Measurements from ENCODE around the gene KIF26B. TPM values are rescaled to one million over a fixed set of nuclear protein-coding genes. Genes with fewer than 3 reads are reported as not detected.

Gene KIF26B
- total and polyA plus RNA-seq, 2 of the 4 experiments (the other 2 are of a cell fraction) = 0.53 to 0.54 TPM

DNA sequence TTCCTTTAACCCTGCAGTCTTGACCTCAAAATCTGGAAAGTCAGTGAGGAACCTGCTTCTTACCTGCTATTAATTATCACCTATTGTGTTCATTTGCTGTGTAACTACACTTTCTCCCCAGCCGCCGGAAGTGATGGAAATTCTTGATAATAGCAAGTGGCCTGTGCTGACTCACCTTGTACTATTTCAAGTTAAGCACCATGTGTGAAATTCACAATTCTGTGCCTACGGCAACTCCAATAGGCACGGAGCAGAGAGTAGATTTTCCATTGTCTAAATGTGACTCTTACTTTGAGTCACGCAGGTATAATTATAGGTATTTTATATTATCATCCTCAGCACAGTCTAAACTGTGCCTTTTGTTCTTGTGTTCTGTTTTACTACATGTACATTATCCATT, 466.8 kb downstream of the KIF26B start:
- H3K14ac ChIP-seq (replicated peaks; ENCODE audit: low read depth, low read length) = no peak overlapping the region
- no peaks in the 10 kb centered on the region for H3K9me3 ChIP-seq (ENCODE audit: control insufficient read depth, insufficient read depth, low read length)
- no peak overlapping the region for H2BK5ac ChIP-seq (ENCODE audit: low read depth, low read length, poor library complexity, severe bottlenecking)
- no peak overlapping the region for H3K4me3 ChIP-seq (ENCODE audit: insufficient read depth, low read depth, low read length)
- BruUV-seq (replicated peaks) = no TSS peak
- no peak overlapping the region for H3K18ac ChIP-seq (ENCODE audit: low read depth, low read length)
- ATAC-seq (ENCODE audit: low read depth) (no peak), DNase-seq (no peak)
- no peak overlapping the region for H3K4ac ChIP-seq (ENCODE audit: low read depth, low read length)
- in situ Hi-C loops (cut with MboI; ENCODE audit: low sequenced_read_pairs) (no loop called here), intact Hi-C loops (cut with micrococcal nuclease) (no loop called here), dilution Hi-C loops (cut with HindIII; ENCODE audit: low sequenced_read_pairs, unreplicated experiment) (no loop called here)
- H3K36me3 ChIP-seq (ENCODE audit: control insufficient read depth, insufficient read depth, low read length) = no peaks in the 10 kb centered on the region
- H2AFZ ChIP-seq (replicated peaks; ENCODE audit: low read length, poor library complexity) = no peak overlapping the region
- no peak overlapping the region for H4K5ac ChIP-seq (ENCODE audit: low read depth, low read length)
- H2AK9ac ChIP-seq (replicated peaks; ENCODE audit: low read depth, low read length, poor library complexity) = no peak overlapping the region
- ChIA-PET CTCF (interaction anchor here (0.6 kb wide), 1 partner anchor 339 kb away, joined by 3 read pairs; no protein-coding TSS in a partner anchor), POLR2A (ENCODE audit: unreplicated experiment) (no interaction called here)
- no peak overlapping the region for H3K56ac ChIP-seq (ENCODE audit: extremely low read depth, insufficient read depth, low read length)
- no peaks in the 10 kb centered on the region for H4K20me1 ChIP-seq (ENCODE audit: insufficient read depth, low read length)
- no peak for TF ChIP-seq FOS (IDR thresholded peaks at IDR 0.05; ENCODE audit: low read depth, low read length)
- TF ChIP-seq RFX5 (IDR thresholded peaks at IDR 0.05; ENCODE audit: low read depth, low read length) = no peak
- TF ChIP-seq NFE2L2 (IDR thresholded peaks at IDR 0.05; ENCODE audit: low read depth, low read length) = no peak
- TF ChIP-seq CEBPB (IDR thresholded peaks at IDR 0.05; ENCODE audit: low read depth, low read length) = no peak
- no peak for TF ChIP-seq SMC3 (IDR thresholded peaks at IDR 0.05; ENCODE audit: low read depth, low read length)
- no peak for TF ChIP-seq MAZ (IDR thresholded peaks at IDR 0.05; ENCODE audit: borderline replicate concordance, low read depth, low read length)
- TF ChIP-seq BHLHE40 (IDR thresholded peaks at IDR 0.05; ENCODE audit: low read depth, low read length) = no peak
- TF ChIP-seq CHD1 (IDR thresholded peaks at IDR 0.05; ENCODE audit: low read depth, low read length) = no peak
- no peak for TF ChIP-seq POLR2A (IDR thresholded peaks at IDR 0.05; ENCODE audit: low read depth, low read length)
- TF ChIP-seq CTCF (conservative IDR thresholded peaks at IDR 0.05; ENCODE audit: low read depth, low read length) = no peak
- no peak for TF ChIP-seq MXI1 (IDR thresholded peaks at IDR 0.05; ENCODE audit: borderline replicate concordance, low read depth, low read length)
- TF ChIP-seq RAD21 (IDR thresholded peaks at IDR 0.05; ENCODE audit: low read length) = no peak
- TF ChIP-seq USF2 (IDR thresholded peaks at IDR 0.05; ENCODE audit: low read depth, low read length) = no peak
- no peak for TF ChIP-seq RCOR1 (IDR thresholded peaks at IDR 0.05; ENCODE audit: insufficient replicate concordance, low read length)
- TF ChIP-seq ELK1 (IDR thresholded peaks at IDR 0.05; ENCODE audit: borderline replicate concordance, low read depth, low read length) = no peak
- TF ChIP-seq MAFK (IDR thresholded peaks at IDR 0.05; ENCODE audit: low read depth, low read length) = no peak
- no peak overlapping the region for H2BK20ac ChIP-seq (ENCODE audit: low read depth, low read length)
- H2BK120ac ChIP-seq (ENCODE audit: low read depth, low read length) = no peak overlapping the region
- no peak overlapping the region for H2AK5ac ChIP-seq (ENCODE audit: low read depth, low read length)
- no peaks in the 10 kb centered on the region for H3K9me1 ChIP-seq (ENCODE audit: insufficient read depth, low read length)
- no peak overlapping the region for H2BK15ac ChIP-seq (ENCODE audit: low read depth, low read length)
- no peaks in the 10 kb centered on the region for H3K79me1 ChIP-seq (ENCODE audit: low read depth in 1 of 2, low read length in 2 of 2)
- 90% methylated on average over 2 of the region's 5 CpGs; no CpG with 5 or more reads in 1 of the 2 experiments for WGBS, 2 experiments (ENCODE audit: extremely low coverage in 2 of 2, insufficient read length in 1 of 2)
- no peak overlapping the region for H3K27ac ChIP-seq (ENCODE audit: insufficient read depth, low read length)
- no peak overlapping the region for H3K4me2 ChIP-seq (ENCODE audit: low read depth, low read length)
- H4K8ac ChIP-seq (ENCODE audit: low read depth in 2 of 2, low read length in 2 of 2) = no peak overlapping the region
- H3K23ac ChIP-seq (ENCODE audit: low read depth, low read length) = no peak overlapping the region
- no peaks in the 10 kb centered on the region for H3K4me1 ChIP-seq (ENCODE audit: control insufficient read depth, insufficient read depth, low read length)
- H4K91ac ChIP-seq (ENCODE audit: insufficient read depth, low read depth, low read length) = no peak overlapping the region
- no peak overlapping the region for H3K9ac ChIP-seq (ENCODE audit: low read depth, low read length)
- no peaks in the 10 kb centered on the region for H3K27me3 ChIP-seq (ENCODE audit: control insufficient read depth, insufficient read depth, low read length)

Data from IMR-90 (cell line).